ENCODE data around the gene JAZF1.

Gene JAZF1

GRCh38 chr7:27912751-27913150, 267.8 kb downstream of the JAZF1 start:
- DNase-seq = no peak
- Histone ChIP-seq H3K4me2 (ENCODE audit: low read depth, low read length) (no peak overlapping the region), H3K4me3 (ENCODE audit: low read length) (no peak overlapping the region), H3F3A (ENCODE audit: insufficient read depth, low read length) (no peaks in the 10 kb centered on the region), H3K36me3 (replicated peaks; ENCODE audit: insufficient read depth, low read length) (no peaks in the 10 kb centered on the region), H3K4me1 (ENCODE audit: low read length) (no peaks in the 10 kb centered on the region), H3K9me2 (replicated peaks; ENCODE audit: insufficient read depth, low read length) (no peaks in the 10 kb centered on the region), H3K9me3 (replicated peaks; ENCODE audit: insufficient read depth, low read length) (no peaks in the 10 kb centered on the region), H3K27ac (ENCODE audit: low read length) (no peak overlapping the region), H3K79me2 (ENCODE audit: low read length) (no peaks in the 10 kb centered on the region), H3K9ac (ENCODE audit: low read length) (no peak overlapping the region), H2AFZ (ENCODE audit: low read length) (no peak overlapping the region), H4K20me1 (ENCODE audit: insufficient read depth, low read length) (no peaks in the 10 kb centered on the region), H3K27me3 (replicated peaks; ENCODE audit: insufficient read depth, low read length) (no peaks in the 10 kb centered on the region)
- TF ChIP-seq EZH2 (optimal IDR thresholded peaks at IDR 0.05; ENCODE audit: low read depth, low read length) (no peak), EZH2phosphoT487 (IDR thresholded peaks at IDR 0.05; ENCODE audit: low read length) (no peak), CTCF (IDR thresholded peaks at IDR 0.05; ENCODE audit: low read length) (no peak)

GRCh38 chr7:27911920-27912319, 268.7 kb downstream of the JAZF1 start:
- Histone ChIP-seq H2AFZ (ENCODE audit: low read length) (no peak overlapping the region), H3K27ac (ENCODE audit: low read length) (no peak overlapping the region), H3K27me3 (replicated peaks; ENCODE audit: insufficient read depth, low read length) (no peaks in the 10 kb centered on the region), H3F3A (ENCODE audit: insufficient read depth, low read length) (no peaks in the 10 kb centered on the region), H3K36me3 (replicated peaks; ENCODE audit: insufficient read depth, low read length) (no peaks in the 10 kb centered on the region), H3K9ac (ENCODE audit: low read length) (no peak overlapping the region), H3K4me1 (ENCODE audit: low read length) (no peaks in the 10 kb centered on the region), H3K79me2 (ENCODE audit: low read length) (no peaks in the 10 kb centered on the region), H3K9me3 (replicated peaks; ENCODE audit: insufficient read depth, low read length) (no peaks in the 10 kb centered on the region), H3K9me2 (replicated peaks; ENCODE audit: insufficient read depth, low read length) (no peaks in the 10 kb centered on the region), H3K4me2 (ENCODE audit: low read depth, low read length) (no peak overlapping the region), H4K20me1 (ENCODE audit: insufficient read depth, low read length) (no peaks in the 10 kb centered on the region), H3K4me3 (ENCODE audit: low read length) (no peak overlapping the region)
- TF ChIP-seq EZH2 (optimal IDR thresholded peaks at IDR 0.05; ENCODE audit: low read depth, low read length) = no peak
- no peak for TF ChIP-seq CTCF (IDR thresholded peaks at IDR 0.05; ENCODE audit: low read length)
- TF ChIP-seq EZH2phosphoT487 (IDR thresholded peaks at IDR 0.05; ENCODE audit: low read length) = no peak
- DNase-seq = no peak

GRCh38 chr7:27910326-27910725, 270.3 kb downstream of the JAZF1 start:
- Histone ChIP-seq H3K27ac (ENCODE audit: low read length) (no peak overlapping the region), H3K9me3 (replicated peaks; ENCODE audit: insufficient read depth, low read length) (no peaks in the 10 kb centered on the region), H3K9ac (ENCODE audit: low read length) (no peak overlapping the region), H3F3A (ENCODE audit: insufficient read depth, low read length) (no peaks in the 10 kb centered on the region), H4K20me1 (ENCODE audit: insufficient read depth, low read length) (no peaks in the 10 kb centered on the region), H3K9me2 (replicated peaks; ENCODE audit: insufficient read depth, low read length) (no peaks in the 10 kb centered on the region), H3K36me3 (replicated peaks; ENCODE audit: insufficient read depth, low read length) (no peaks in the 10 kb centered on the region), H2AFZ (ENCODE audit: low read length) (no peak overlapping the region), H3K79me2 (ENCODE audit: low read length) (no peaks in the 10 kb centered on the region), H3K27me3 (replicated peaks; ENCODE audit: insufficient read depth, low read length) (no peaks in the 10 kb centered on the region), H3K4me3 (ENCODE audit: low read length) (no peak overlapping the region), H3K4me2 (ENCODE audit: low read depth, low read length) (no peak overlapping the region), H3K4me1 (ENCODE audit: low read length) (no peaks in the 10 kb centered on the region)
- DNase-seq = no peak
- no peak for TF ChIP-seq EZH2phosphoT487 (IDR thresholded peaks at IDR 0.05; ENCODE audit: low read length)

- H3K27me3 ChIP-seq (replicated peaks; ENCODE audit: insufficient read depth, low read length) = no peaks in the 10 kb centered on the region
- no peak overlapping the region for H3K4me3 ChIP-seq (ENCODE audit: low read length)
- no peak overlapping the region for H3K9ac ChIP-seq (ENCODE audit: low read length)
- no peaks in the 10 kb centered on the region for H3K9me3 ChIP-seq (replicated peaks; ENCODE audit: insufficient read depth, low read length)
- H4K20me1 ChIP-seq (ENCODE audit: insufficient read depth, low read length) = no peaks in the 10 kb centered on the region
- H3F3A ChIP-seq (ENCODE audit: insufficient read depth, low read length) = no peaks in the 10 kb centered on the region
- no peaks in the 10 kb centered on the region for H3K4me1 ChIP-seq (ENCODE audit: low read length)
- no peaks in the 10 kb centered on the region for H3K79me2 ChIP-seq (ENCODE audit: low read length)
- H3K9me2 ChIP-seq (replicated peaks; ENCODE audit: insufficient read depth, low read length) = no peaks in the 10 kb centered on the region
- no peak overlapping the region for H2AFZ ChIP-seq (ENCODE audit: low read length)
- TF ChIP-seq EZH2phosphoT487 (IDR thresholded peaks at IDR 0.05; ENCODE audit: low read length) (no peak), CTCF (IDR thresholded peaks at IDR 0.05; ENCODE audit: low read length) (no peak), EZH2 (optimal IDR thresholded peaks at IDR 0.05; ENCODE audit: low read depth, low read length) (no peak)
- no peaks in the 10 kb centered on the region for H3K36me3 ChIP-seq (replicated peaks; ENCODE audit: insufficient read depth, low read length)
- no peak overlapping the region for H3K27ac ChIP-seq (ENCODE audit: low read length)
- no peak overlapping the region for H3K4me2 ChIP-seq (ENCODE audit: low read depth, low read length)
- no peak for DNase-seq
Observed at GRCh38 chr7:27908534-27909165, 271.9 kb downstream of the JAZF1 start.

Data from MM.1S (cell line).